Sigmoid colon (tissue), 7 donors: ENCODE measurements around the gene PFKFB2. TPM values are rescaled to one million over a fixed set of nuclear protein-coding genes. Genes with fewer than 3 reads are reported as not detected.

Source experiments
- DNase-seq: peaks from one replicate; pipeline ENCODE4 v3.0.0-alpha.2; 2019
- H3K27ac ChIP-seq, 4 donors: fragments of 200-600 bp; sonication (generic); one replicate each; pipeline ENCODE4 v1.5.1; 2016 to 2019; ENCODE audit warnings: mild to moderate bottlenecking in 1 of 4
- H3K27me3 ChIP-seq, 3 donors: fragments of 200-600 bp; sonication (generic); one replicate each; pipeline ENCODE4 v1.5.1; 2019; ENCODE audit warnings: mild to moderate bottlenecking in 1 of 3
- H3K36me3 ChIP-seq, 4 donors: fragments of 200-600 bp; sonication (generic); one replicate each; pipeline ENCODE4 v1.5.1; 2016 to 2019
- H3K4me1 ChIP-seq, 4 donors: fragments of 200-600 bp; sonication (generic); one replicate each; pipeline ENCODE4 v1.5.1; 2017 to 2019
- H3K4me3 ChIP-seq, 4 donors: fragments of 200-600 bp; sonication (generic); one replicate each; pipeline ENCODE4 v1.5.1; 2017 to 2019; ENCODE audit warnings: mild to moderate bottlenecking in 2 of 4, moderate library complexity in 1 of 4
- H3K9me3 ChIP-seq, 4 donors: fragments of 200-600 bp in 3 of 4; sonication (generic) in 3 of 4; one replicate each; pipeline versions ENCODE4 v1.5.1 to v1.6.1; 2013 to 2019
- CTCF ChIP-seq, 4 experiments: fragments of 450-650 bp in 3 of 4; fragments of 200-600 bp in 1 of 4; IDR thresholded peaks; one replicate each; pipeline ENCODE4 v1.5.1; 2016 to 2019; ENCODE audit warnings: antibody characterized with exemption in 4 of 4, mild to moderate bottlenecking in 3 of 4, moderate library complexity in 2 of 4
- EP300 ChIP-seq, 4 donors: sonication (generic); formaldehyde crosslinking; IDR thresholded peaks; one replicate each; pipeline ENCODE4 v1.6.1; 2017; ENCODE audit warnings: antibody characterized with exemption in 4 of 4
- POLR2A ChIP-seq, 2 donors: fragments of 450-650 bp; IDR thresholded peaks; one replicate each; pipeline ENCODE4 v1.6.1; 2016; ENCODE audit warnings: antibody characterized with exemption in 2 of 2, mild to moderate bottlenecking in 2 of 2, moderate library complexity in 2 of 2
- POLR2AphosphoS5 ChIP-seq, 4 donors: sonication (generic); formaldehyde crosslinking; IDR thresholded peaks; one replicate each; pipeline ENCODE4 v1.6.1; 2017; ENCODE audit warnings: antibody characterized with exemption in 4 of 4
- WGBS, 2 donors: extraction: QIAGEN DNeasy Blood & Tissue Kit; methylation state at CpG; one replicate each; pipeline ENCODE4 v1.1.7; 2013; 5-methylcytosine and 5-hydroxymethylcytosine counted together
- intact Hi-C: fragments of 100-400 bp; cut with DNase I; formaldehyde crosslinking; loops from one replicate; pipeline ENCODE4 v1.15.1; 2023
- polyA plus RNA-seq, 3 donors: library from polyadenylated mRNA; stranded (reverse); fragments of 200-250 nt; gene quantifications; one replicate each; pipeline ENCODE4 v1.2.3, GENCODE V29; 2013
- total RNA-seq, 4 donors: library from RNA; depleted of rRNA; stranded (reverse); fragments of >200 nt; gene quantifications; one replicate each; pipeline ENCODE4 v1.1.0, GENCODE V29; 2016
- donor health status: healthy with polysubstance abuse.
- donor health status: Bipolar disorder and iron deficiency.
- donor health status: healthy.

The PFKFB2 gene
- total and polyA plus RNA-seq, 7 donors: 5.0 to 24.9 (median 7.8) TPM

DNA sequence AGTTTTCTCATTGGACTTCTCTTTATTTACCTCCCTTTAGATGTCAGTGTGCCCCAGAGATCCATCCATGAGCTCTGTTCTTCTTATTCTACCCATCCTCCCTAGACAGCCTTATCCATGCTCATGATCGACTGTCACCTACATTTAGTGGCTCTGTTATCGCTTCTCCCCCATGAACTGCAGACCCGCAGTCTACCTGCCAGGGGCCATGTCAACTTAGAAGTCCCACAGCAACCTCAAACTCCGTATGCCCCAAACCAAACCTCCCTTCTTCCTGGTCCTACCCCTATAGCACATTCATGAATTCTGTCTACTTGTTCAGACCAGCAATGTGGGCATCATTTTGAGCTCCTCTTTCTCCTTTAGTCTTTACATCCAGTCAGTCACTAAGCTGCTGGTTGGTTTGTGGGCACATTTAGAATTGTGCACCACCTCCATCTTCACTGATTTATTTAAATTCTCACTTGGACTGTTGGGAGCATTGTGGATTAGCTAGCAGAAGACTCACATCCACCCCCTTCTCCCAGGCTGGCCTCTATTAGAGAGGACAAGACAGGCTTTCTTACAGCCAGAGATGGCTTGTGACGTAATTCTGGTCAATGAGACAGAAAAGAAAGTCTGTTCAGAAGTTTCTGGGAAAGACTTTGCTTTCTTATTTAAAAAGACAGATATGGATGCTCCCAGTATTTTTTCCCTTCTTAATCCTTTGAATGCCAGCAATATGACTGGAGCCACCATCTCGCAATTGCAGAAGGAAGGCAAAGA lies 39.6 kb upstream of the PFKFB2 start:
- WGBS, 2 donors: 70 to 71% methylated on average over 6 of the region's 6 CpGs
- Histone ChIP-seq H3K4me1 (no peaks in the 10 kb centered on the region), H3K9me3 (no peaks in the 10 kb centered on the region), H3K36me3 (no peaks in the 10 kb centered on the region), H3K27ac (no peak overlapping the region), H3K27me3 (no peaks in the 10 kb centered on the region), H3K4me3 (no peak overlapping the region)
- intact Hi-C loops: no loop called here
- DNase-seq: no peak
- TF ChIP-seq CTCF (IDR thresholded peaks at IDR 0.05): no peak
- TF ChIP-seq POLR2AphosphoS5 (IDR thresholded peaks at IDR 0.05): no peak
- no peak for TF ChIP-seq EP300 (IDR thresholded peaks at IDR 0.05)
- TF ChIP-seq POLR2A (IDR thresholded peaks at IDR 0.05): no peak

- Histone ChIP-seq H3K9me3 (no peaks in the 10 kb centered on the region), H3K27ac (no peak overlapping the region), H3K4me1 (no peaks in the 10 kb centered on the region), H3K36me3 (no peaks in the 10 kb centered on the region), H3K4me3 (no peak overlapping the region), H3K27me3 (no peaks in the 10 kb centered on the region)
- intact Hi-C loops: no loop called here
- 89 to 92% methylated on average over 3 of the region's 3 CpGs for WGBS, 2 donors
- no peak for DNase-seq
- TF ChIP-seq POLR2AphosphoS5 (IDR thresholded peaks at IDR 0.05) (no peak), EP300 (IDR thresholded peaks at IDR 0.05) (no peak), POLR2A (IDR thresholded peaks at IDR 0.05) (no peak), CTCF (IDR thresholded peaks at IDR 0.05) (no peak)
Observed at GRCh38 chr1:207014728-207015127, 38.3 kb upstream of the PFKFB2 start.

DNA sequence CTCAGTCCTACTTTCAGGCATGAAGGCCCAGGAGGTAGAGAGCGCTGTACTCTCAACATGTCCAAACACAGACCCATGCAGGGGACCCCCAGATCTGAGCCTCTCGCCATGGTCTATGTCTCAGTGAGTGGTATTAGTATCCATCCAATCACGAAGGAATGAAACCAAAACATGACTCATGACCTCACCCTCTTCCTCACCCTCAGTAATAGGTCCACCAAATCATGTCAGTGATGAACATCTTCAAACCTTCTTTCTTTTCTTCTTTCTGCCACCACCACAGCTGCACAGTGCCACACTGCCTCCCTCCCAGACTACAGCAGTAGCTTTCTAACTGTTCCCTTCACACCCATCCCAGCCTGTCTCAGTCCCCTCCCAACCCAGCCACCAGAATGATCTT lies 37.3 kb upstream of the PFKFB2 start:
- DNase-seq: no peak
- WGBS, 2 donors: 89 to 93% methylated on average over 3 of the region's 3 CpGs
- intact Hi-C loops: no loop called here

DNA sequence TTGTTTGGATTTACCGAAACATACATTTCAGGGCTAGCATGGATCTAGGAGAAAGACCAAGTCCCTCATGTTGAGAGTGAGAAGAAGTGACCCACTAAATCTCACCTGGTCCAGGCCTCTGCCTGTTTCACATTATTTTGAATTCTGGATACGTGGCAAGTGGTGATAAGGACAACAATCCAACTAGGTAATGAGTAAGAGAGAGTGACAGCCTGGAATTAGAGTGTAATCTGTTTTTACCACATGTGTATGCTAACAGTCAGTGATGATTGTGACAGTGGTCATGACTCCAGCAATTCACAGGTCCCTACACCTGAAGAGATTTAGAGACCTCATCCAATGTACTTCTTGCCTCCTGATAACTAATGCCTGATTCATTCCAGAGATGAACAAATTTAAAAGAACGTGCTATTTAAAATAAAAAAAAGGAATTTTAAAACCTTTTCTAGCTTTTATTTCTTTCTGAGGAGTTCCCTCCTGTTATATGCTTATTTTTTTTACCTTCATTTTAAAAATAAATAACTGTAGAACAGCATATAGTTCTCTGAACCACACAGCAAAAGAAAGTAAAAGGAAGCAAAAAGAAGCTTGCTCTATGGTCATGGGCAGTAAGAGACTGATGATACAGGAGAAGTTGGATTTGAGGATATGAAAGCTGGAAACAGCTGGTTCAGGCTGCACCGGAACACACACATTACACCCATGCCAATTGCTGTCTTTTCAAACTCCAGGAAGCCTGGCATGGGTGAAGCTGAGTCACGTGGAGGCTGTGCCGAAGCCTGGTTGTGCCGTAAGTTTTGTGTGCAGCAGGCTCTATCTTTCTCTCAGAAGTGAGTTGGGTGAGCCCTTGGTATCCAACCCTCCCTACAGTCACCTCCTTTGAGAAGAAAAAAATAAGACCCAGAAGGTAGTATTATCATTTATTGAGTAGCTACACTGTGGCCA lies 35.2 kb upstream of the PFKFB2 start:
- Histone ChIP-seq H3K4me1 (no peaks in the 10 kb centered on the region), H3K9me3 (no peaks in the 10 kb centered on the region), H3K36me3 (no peaks in the 10 kb centered on the region), H3K4me3 (no peak overlapping the region), H3K27ac (no peak overlapping the region), H3K27me3 (no peaks in the 10 kb centered on the region)
- no peak for TF ChIP-seq POLR2AphosphoS5 (IDR thresholded peaks at IDR 0.05)
- no peak for TF ChIP-seq POLR2A (IDR thresholded peaks at IDR 0.05)
- no peak for TF ChIP-seq EP300 (IDR thresholded peaks at IDR 0.05)
- TF ChIP-seq CTCF (IDR thresholded peaks at IDR 0.05): no peak
- intact Hi-C loops: no loop called here
- 38 to 72% methylated on average over 7 of the region's 7 CpGs for WGBS, 2 donors
- no peak for DNase-seq

More for the DNA sequence above, 37.3 kb upstream of the PFKFB2 start:
- no peaks in the 10 kb centered on the region for H3K9me3 ChIP-seq
- H3K27ac ChIP-seq: no peak overlapping the region
- H3K36me3 ChIP-seq: no peaks in the 10 kb centered on the region
- no peak overlapping the region for H3K4me3 ChIP-seq
- TF ChIP-seq EP300 (IDR thresholded peaks at IDR 0.05): no peak
- no peak for TF ChIP-seq POLR2AphosphoS5 (IDR thresholded peaks at IDR 0.05)
- H3K4me1 ChIP-seq: no peaks in the 10 kb centered on the region
- H3K27me3 ChIP-seq: no peaks in the 10 kb centered on the region

- 90 to 92% methylated on average over 4 of the region's 4 CpGs for WGBS, 2 donors
- H3K4me1 ChIP-seq: no peaks in the 10 kb centered on the region
- H3K27me3 ChIP-seq: no peaks in the 10 kb centered on the region
- DNase-seq: no peak
- no peak for TF ChIP-seq CTCF (IDR thresholded peaks at IDR 0.05)
- H3K27ac ChIP-seq: no peak overlapping the region
- H3K36me3 ChIP-seq: no peaks in the 10 kb centered on the region
- no peaks in the 10 kb centered on the region for H3K9me3 ChIP-seq
- H3K4me3 ChIP-seq: no peak overlapping the region
- intact Hi-C loops: no loop called here
Observed at GRCh38 chr1:207018707-207019106, 34.4 kb upstream of the PFKFB2 start.
